HG03196 (cell line): ENCODE results near the gene KCNMA1.

ENCODE experiments used
- ATAC-seq: cut with Tn5 transposase; IDR thresholded peaks from one replicate; pipeline ENCODE4 v1.9.1; 2021; ENCODE audit not compliant: unreplicated experiment

KCNMA1 gene

DNA sequence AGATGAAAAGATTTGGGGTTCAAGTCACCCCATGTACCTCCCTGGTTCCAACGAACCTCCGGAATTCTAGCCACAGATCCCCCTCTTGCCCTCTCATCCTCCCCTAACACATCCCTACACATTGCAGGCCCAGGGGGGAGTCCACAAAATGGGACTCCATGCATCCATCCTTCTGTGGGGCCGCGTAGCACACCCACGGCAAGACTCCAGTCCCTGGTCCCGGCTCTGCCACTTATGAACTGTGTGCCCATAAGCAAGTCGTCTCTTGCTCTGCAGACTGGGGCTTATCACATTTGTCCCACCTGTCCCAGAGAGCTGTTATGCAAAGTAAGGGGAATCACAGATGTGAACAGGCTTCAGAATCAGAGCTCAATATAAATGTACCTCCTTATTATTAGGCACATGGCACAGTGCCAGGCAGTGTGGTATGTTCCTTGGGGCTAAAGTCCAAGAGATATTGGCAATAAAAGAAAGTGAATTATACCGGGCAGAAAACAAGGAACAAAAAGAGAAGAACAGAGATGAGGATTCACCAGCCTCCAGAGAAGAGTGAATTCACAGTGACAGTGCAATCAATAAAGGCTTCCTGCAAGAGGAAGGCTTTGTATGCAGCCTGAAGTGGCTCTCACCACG lies 73.9 kb downstream of the KCNMA1 start:
- ATAC-seq, result no peak

GRCh38 chr10:77562742-77563141 lies 74.9 kb downstream of the KCNMA1 start:
- no peak for ATAC-seq

DNA sequence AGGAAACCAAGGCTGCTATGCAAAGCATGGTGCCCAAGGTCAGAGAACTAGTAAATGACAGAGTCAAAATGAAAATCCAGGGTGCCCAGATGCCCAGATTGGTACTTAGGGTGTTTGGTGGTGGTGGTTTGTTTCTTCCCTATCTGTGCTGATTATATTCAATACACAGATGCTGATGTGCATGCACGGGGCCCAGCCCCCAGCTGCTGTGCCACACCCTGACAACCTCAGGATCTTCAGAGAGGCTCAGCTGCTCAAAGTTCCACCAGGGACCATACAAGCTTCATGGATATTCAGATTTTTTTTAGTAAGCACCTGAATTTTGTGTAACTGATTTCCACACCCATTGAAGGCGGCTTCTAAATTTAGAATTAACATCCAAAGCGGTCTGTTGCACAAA lies 75.6 kb downstream of the KCNMA1 start:
- ATAC-seq, result no peak

DNA sequence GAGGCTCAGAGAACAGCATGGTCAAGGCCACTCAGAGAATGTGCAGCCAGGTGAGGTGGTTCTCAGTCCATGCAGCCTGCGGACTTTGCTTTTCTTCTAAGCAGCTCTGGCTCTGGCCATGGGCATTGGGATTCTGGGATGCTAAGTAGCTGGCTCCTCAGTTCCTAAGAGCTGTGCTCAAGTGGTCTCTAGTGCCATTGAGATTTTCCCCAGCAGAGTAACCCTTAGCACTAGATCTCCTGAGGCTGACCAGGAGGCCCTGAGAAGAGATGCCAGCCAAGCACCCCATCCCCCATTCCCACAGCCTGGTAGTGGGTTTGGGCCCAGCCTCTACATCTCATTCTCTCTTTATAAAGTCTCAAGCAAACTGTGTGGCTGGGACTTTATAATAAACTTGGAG lies 77.1 kb downstream of the KCNMA1 start:
- no peak for ATAC-seq

GRCh38 chr10:77560052-77560451 lies 77.6 kb downstream of the KCNMA1 start:
- no peak for ATAC-seq

DNA sequence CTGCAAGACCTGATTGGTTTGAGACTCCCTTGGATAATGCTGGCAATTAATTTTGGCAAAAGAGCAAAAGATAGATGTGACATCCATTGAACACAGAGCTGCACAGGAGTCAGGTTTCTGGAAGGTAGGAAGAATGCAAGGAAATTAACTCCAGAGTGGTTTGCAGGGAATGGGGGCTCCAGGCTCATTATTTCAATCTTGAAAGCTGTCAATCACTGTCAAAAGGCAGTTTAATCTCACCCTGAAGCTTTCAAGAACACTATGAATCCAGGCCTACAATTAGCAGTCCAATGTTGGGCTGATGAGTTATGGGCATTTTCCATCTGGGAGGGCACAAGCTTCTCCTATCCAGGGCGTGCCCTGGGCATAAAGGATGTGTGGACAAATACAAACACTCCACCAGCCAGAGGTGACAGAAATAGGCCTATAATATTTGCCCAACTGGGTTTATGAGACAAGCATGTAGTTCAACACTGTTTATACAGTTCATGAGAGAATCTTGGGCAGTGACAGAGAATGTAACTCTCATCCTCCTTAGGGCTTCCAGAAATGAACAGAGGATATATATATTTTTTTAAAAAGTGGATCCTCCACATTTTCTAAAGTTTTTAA lies 80.5 kb downstream of the KCNMA1 start:
- ATAC-seq, result no peak

GRCh38 chr10:77555591-77556212 lies 81.9 kb downstream of the KCNMA1 start:
- ATAC-seq, result no peak

GRCh38 chr10:77554996-77555397 lies 82.6 kb downstream of the KCNMA1 start:
- ATAC-seq, result no peak

GRCh38 chr10:77553966-77554365 lies 83.6 kb downstream of the KCNMA1 start:
- ATAC-seq, result no peak

- ATAC-seq, result no peak
These were observed 84.3 kb downstream of the KCNMA1 start for GRCh38 chr10:77553311-77553710.

GRCh38 chr10:77552252-77552651 lies 85.4 kb downstream of the KCNMA1 start:
- ATAC-seq, result no peak

GRCh38 chr10:77550378-77550777 lies 87.2 kb downstream of the KCNMA1 start:
- no peak for ATAC-seq

DNA sequence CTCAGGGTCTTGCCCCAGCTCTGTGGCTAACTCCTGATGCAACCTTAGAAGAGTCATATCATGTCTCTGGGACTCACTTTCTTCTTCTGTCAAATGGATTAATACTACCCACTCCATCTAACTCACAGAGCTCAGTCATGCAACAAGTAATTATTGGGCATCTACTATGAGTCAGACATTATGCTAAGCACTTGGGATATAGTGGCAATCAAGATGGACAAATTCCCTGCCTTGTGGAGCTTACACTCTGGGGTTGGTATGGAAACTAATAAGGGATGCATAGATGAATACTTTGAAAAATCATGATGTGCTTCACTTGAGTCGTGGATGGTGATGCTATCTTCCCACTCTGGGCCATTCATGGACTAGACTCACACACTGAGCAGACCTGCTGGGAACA lies 88.9 kb downstream of the KCNMA1 start:
- ATAC-seq, result no peak

DNA sequence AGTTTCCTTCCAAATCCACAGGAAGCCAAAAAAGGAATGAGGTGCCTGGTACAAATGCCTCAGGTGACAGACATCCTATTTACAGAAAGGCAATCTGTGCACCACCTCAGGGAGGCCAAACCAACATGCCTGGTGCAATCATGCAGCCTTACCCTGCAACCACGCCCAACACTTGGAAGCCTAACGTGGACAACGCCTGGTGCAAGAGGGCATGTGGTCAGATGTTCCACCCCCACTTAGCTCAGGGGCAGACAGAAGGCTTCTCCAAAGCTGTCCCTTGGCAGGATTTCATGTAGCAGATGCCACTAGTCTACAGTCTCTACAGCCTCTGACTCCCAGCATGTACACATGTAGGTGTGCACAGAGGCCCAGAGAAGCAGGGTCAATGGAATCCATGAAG lies 89.5 kb downstream of the KCNMA1 start:
- ATAC-seq, result no peak

- no peak for ATAC-seq
These were observed 90.1 kb downstream of the KCNMA1 start for GRCh38 chr10:77547307-77548050.

DNA sequence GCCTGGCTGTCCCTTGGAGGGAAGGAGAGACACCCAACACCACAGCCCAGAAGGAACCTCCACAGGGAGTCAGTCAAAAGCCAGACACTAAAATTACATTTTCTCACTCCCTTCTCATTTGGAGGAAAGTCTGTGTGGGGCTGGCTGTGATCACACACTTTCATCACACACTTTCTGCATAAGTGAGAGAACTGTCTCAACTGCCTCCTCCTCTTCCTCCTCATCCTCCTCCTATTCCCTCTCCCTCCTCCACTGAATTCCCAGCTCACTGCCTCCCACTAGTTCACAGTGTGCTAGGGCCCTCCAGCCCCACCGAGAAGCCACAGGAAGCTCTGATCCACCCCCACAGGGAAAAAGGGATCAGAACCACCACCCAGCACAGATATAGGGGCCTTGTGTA lies 91.6 kb downstream of the KCNMA1 start:
- ATAC-seq, result no peak

DNA sequence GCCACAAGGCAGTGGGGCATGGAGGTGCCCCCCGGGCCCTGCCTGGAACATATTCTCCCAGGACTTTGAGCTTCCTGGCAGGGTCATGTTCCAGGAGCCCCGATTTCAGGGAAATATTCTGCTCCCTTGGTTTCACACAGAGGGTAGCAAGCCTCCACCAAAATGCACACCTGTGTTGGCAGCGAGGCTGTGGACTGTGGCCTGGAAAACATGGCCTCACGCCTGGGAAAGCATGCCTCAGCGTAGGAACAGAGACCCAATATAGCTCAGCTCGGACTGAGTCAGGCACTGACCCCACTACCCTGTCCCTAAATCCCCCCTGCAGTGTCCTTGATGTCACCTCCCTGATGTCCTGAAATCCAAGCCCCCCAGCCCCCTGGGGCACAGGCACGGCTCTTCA lies 92.0 kb downstream of the KCNMA1 start:
- ATAC-seq, result no peak

DNA sequence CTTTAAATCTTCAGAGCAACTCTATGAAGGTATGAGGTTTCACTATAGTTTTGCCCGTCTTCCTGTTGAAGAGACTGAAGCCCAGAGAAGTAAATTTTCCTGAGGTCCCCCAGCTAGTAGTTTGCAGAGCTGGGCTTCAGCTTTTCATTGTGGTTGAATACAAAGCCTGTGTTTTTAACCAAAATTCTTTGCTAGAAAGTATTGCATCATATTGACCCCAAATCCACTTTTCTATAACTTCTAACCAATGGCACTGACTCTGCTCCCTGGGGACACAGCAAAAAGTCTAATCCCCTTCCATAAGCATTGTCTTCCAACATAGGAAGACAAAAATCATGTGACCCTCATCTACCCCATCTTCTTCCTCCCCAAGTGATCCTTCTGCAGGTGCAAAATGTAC lies 93.0 kb downstream of the KCNMA1 start:
- no peak for ATAC-seq

- ATAC-seq, result no peak
These were observed 94.8 kb downstream of the KCNMA1 start for GRCh38 chr10:77542710-77543259.

DNA sequence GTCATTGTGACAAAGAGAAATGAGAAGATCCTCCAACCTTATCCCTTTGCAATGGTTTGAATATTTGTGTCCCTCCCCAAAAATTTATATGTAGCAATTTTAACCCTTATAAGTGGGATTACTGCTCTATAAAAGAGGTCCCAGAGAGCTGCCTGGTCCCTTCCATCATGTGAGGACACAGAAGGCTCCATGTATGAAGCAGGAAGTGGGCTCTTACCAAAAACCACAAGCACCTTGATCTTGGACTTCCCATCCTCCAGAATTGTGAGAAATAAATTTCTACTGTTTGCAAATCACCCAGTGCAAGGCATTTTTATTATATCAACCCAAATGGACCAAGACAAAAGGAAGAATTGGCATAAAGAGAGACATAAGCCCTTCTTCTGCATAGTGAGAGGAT lies 95.7 kb downstream of the KCNMA1 start:
- no peak for ATAC-seq

- no peak for ATAC-seq
These were observed 96.4 kb downstream of the KCNMA1 start for GRCh38 chr10:77541247-77541646.
